SK-N-MC (cell line): Measurements from ENCODE around the gene BAHCC1.

Experiments used
- DNase-seq: peaks from one replicate; pipeline ENCODE4 v3.0.0-alpha.2; 2011; ENCODE audit warnings: low read depth, low spot score
- H3K27ac ChIP-seq: fragments of 200-600 bp; sonication (generic); 2 replicates; pipeline ENCODE4 v1.5.1; 2016; ENCODE audit warnings: mixed run types
- H3K36me3 ChIP-seq: fragments of 200-600 bp; sonication (generic); 2 replicates; pipeline ENCODE4 v1.6.1; 2017; ENCODE audit warnings: antibody characterized with exemption, low read length, mixed read lengths; ENCODE audit not compliant: insufficient read depth
- H3K4me3 ChIP-seq: fragments of 200-600 bp; sonication (generic); 2 replicates; pipeline ENCODE4 v1.5.1; 2016
- H3K9ac ChIP-seq: fragments of 200-600 bp; sonication (generic); 2 replicates; pipeline ENCODE4 v1.8.0; 2017; ENCODE audit warnings: mixed run types, mixed read lengths; ENCODE audit not compliant: insufficient read length
- H3K9me3 ChIP-seq: fragments of 200-600 bp; sonication (generic); 2 replicates; pipeline ENCODE4 v1.6.1; 2017; ENCODE audit warnings: low read depth, mild to moderate bottlenecking, antibody characterized with exemption, low read length, moderate library complexity, mixed read lengths
- EZH2 ChIP-seq: fragments of 200-600 bp; sonication (generic); IDR thresholded peaks from one replicate; pipeline ENCODE4 v1.6.1; 2017; ENCODE audit warnings: antibody characterized with exemption
- FOXP2 ChIP-seq: optimal IDR thresholded peaks from 2 replicates; pipeline ENCODE3; 2011; ENCODE audit warnings: mild to moderate bottlenecking, moderate library complexity; ENCODE audit not compliant: insufficient read depth; ENCODE audit errors: extremely low read length, control extremely low read depth
- POLR2AphosphoS5 ChIP-seq: IDR thresholded peaks from 2 replicates; pipeline ENCODE4 v1.6.1; 2012; ENCODE audit warnings: mild to moderate bottlenecking, low read depth, low read length, borderline replicate concordance

Gene BAHCC1

DNA sequence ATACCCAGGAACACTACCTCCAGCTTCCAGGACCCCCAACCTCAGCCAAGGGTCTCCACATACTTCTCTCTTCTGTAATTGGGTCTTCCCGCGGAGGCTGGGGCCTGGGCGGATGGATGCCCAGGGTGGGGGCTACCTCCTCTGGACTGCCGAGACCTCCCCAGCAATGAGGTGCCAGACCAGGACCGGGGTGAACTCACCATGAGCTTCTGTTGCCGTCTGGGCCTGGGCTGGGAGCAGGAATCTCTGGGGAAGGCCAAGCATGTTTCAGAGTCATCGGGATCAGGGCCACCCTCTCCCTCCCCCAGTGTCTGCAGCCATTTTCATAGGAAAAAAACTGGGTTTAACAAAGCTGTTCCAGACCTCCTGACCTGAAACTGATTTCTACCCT lies 10.3 kb upstream of the BAHCC1 start:
- no peaks in the 10 kb centered on the region for H3K9me3 ChIP-seq
- DNase-seq, result no peak
- H3K4me3 ChIP-seq, result no peak overlapping the region
- no peak overlapping the region for H3K9ac ChIP-seq
- H3K36me3 ChIP-seq, result no peaks in the 10 kb centered on the region
- TF ChIP-seq EZH2 (no peak), POLR2AphosphoS5 (no peak), FOXP2 (no peak)
- H3K27ac ChIP-seq, result no peak overlapping the region

DNA sequence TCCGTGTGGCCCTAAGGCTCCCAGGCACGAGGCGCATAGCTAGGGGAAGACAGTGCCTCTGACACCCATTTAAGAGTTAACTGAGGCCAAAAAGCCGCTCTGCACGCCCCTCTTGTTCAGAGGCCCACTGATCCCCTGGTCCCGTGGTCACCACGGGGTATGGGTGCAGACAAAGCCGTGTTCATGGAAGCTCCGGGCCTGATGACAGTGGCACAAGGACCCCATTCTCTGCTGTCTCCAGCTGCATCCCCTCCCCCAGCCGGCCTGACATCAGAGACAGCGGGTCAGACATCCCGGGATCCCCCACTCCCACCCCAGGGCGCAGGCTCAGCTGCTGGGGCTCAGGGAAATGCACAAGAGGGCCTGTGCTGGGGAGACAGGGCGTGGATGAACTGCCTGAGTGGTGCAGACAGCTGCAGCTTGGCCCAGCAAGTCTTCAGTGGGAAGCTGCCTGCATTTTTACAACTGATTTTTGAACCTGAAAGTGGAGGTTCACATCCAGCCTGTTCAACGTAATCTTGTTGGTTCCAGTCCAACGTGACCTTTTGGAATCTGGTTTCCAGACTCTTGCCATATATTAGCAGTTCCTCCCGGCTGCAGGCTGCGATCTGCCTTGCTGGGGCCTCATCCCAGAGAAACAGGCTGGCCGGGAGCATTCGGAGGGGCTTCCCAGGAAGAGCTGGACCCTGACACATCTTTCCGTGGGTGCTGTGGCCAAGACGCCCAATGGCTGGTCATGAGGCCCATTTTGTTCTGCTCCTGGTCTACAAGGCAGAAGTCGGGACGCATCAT lies 9.7 kb upstream of the BAHCC1 start:
- Histone ChIP-seq H3K4me3 (no peak overlapping the region), H3K36me3 (no peaks in the 10 kb centered on the region), H3K9ac (peak overlapping the region; percentile 19), H3K9me3 (no peaks in the 10 kb centered on the region), H3K27ac (peak overlapping the region; percentile 21; the same call in 1 of the 2 replicates)
- DNase-seq, result no peak
- TF ChIP-seq EZH2, result no peak
- no peak for TF ChIP-seq FOXP2
- TF ChIP-seq POLR2AphosphoS5, result no peak

DNA sequence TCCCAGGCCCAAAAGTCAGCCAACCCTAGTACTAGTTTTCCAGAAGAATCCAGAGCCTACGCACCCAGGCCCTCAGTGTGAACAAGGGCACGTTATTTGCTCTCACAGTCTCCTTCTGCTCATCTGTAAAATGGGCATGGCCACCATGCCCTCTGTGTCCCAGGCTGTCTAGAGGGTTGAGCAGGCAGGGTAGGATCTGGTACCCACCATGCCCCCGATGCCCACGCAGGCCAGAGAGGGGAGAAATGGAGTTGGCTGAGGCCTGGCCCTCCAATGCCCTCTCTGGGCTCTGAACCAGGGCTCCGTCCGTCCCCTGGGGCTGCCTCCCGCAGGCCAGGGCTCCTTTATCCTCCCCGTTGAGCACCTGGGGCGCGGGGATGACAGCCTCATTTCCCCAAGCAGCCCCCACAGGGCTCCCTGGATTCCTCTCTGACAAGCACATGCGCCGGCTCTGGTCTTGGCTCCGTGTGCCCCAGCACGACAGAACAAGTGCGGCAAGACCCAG lies 9.1 kb upstream of the BAHCC1 start:
- DNase-seq, result no peak
- TF ChIP-seq FOXP2 (no peak), POLR2AphosphoS5 (no peak), EZH2 (no peak)
- peak overlapping the region; percentile 95; the same call in 1 of the 2 replicates for H3K27ac ChIP-seq
- no peaks in the 10 kb centered on the region for H3K9me3 ChIP-seq
- peak overlapping the region; percentile 90 for H3K9ac ChIP-seq
- peak overlapping the region; percentile 87 for H3K4me3 ChIP-seq
- no peaks in the 10 kb centered on the region for H3K36me3 ChIP-seq

DNA sequence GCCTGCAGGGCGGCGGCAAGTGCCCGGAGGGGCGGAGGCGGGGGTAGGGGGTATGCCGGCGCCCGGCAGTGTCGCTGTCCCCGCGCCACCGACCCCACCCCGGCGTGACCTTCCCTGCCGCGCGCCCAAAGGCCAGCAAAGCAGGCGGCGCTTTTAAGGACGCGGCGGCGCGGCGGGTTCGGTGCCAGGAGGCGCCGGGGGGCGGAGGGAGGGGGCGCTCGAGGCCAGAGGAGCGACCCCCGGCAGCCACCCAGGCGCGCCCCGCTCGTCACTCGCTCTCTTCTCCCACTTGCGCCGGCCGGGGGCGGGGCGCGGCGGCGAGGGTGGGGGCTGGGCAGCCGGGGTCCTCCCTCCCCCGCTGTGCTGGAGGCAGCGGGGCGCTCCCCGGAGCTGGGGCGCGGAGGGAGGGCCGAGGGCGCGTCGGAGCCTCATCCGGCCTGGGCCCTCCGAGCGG lies 8.6 kb upstream of the BAHCC1 start:
- Histone ChIP-seq H3K9ac (peak overlapping the region; percentile 90), H3K4me3 (peak overlapping the region; percentile 87), H3K36me3 (no peaks in the 10 kb centered on the region), H3K9me3 (no peaks in the 10 kb centered on the region), H3K27ac (peak overlapping the region; percentile 95)
- TF ChIP-seq FOXP2 (no peak), POLR2AphosphoS5 (no peak), EZH2 (no peak)
- DNase-seq, result no peak

DNA sequence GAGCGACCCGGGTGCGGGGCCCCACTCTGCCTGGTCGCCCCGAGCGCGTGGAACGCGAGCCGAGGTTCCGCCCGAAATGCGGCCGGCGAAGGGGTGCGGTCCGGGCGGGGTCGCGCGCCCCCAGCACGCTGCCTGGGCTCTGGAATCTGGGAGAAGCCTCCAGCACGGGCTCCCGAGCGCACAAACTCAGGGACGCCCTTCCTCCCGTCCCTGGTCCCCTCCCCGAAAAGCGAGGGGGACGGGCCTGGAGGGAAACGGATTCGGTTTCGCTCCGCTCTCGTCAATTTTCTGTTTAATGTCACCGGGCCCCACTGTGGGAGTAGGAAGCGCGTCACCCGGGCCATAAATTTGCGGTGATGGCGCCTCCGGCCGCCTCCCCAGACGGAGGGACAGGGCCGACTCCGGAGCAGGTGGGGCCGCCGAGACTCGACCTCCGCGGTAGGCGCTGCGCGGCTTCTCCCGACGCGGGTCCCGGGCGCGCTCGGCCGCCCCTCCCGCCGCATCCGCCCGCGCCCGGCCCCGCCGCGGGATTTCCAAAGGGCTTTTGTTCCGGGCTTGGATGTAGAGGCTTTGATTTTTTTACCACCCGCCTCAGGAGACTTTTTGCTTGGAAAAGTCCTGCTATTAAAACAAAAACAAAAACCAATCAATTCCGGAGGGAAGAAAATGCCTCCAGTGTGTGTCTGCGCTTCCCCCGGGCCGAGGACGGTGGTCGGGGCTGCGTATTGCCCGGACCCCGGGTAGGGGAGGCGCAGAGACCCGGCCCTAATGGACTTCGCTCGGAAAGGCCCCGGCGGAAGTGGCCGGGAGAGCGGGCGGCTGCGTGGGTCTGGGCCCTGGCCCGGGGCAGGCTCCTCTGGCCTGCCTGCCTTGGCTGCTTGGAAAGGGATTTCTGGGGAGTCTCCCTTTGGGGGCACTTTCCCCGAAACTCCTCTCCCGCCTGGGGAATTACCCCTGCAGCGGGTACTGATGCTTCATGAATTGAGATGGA lies 7.9 kb upstream of the BAHCC1 start:
- TF ChIP-seq EZH2 (no peak), POLR2AphosphoS5 (peak; percentile 54)
- H3K9ac ChIP-seq, result peak overlapping the region; percentile 90
- no peaks in the 10 kb centered on the region for H3K9me3 ChIP-seq
- H3K36me3 ChIP-seq, result no peaks in the 10 kb centered on the region
- DNase-seq, result no peak
- peak overlapping the region; percentile 87 for H3K4me3 ChIP-seq
- H3K27ac ChIP-seq, result peak overlapping the region; percentile 95

DNA sequence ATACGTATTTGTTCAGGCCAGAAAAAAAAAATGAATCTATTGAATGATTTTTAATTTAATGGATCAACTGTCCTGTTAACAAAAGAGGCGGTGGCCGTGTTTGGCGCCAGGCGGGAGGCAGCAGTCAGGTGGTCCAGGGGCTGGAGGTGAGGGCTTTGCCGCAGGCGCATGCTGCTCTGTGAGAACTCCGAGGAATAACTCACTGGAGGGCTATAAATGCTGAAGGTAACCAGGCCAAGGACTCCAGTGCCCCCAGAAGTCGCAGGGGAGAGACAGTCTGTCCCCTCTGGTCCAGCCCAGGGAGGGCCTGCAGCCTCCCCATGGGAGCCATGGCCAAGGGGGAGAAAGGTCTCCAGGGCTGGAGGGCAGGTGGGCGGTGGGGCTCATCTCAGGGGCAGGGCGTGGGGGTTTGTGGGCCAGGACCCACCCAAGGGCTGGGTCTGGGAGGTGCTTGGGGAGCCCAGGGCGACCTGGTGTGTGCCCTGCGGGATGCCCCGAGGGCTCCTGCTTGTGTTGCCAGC lies 7.1 kb upstream of the BAHCC1 start:
- Histone ChIP-seq H3K9me3 (no peaks in the 10 kb centered on the region), H3K27ac (peak overlapping the region; percentile 95), H3K9ac (peak overlapping the region; percentile 90), H3K4me3 (peak overlapping the region; percentile 87), H3K36me3 (no peaks in the 10 kb centered on the region)
- no peak for DNase-seq
- TF ChIP-seq FOXP2 (no peak), EZH2 (no peak), POLR2AphosphoS5 (no peak)

DNA sequence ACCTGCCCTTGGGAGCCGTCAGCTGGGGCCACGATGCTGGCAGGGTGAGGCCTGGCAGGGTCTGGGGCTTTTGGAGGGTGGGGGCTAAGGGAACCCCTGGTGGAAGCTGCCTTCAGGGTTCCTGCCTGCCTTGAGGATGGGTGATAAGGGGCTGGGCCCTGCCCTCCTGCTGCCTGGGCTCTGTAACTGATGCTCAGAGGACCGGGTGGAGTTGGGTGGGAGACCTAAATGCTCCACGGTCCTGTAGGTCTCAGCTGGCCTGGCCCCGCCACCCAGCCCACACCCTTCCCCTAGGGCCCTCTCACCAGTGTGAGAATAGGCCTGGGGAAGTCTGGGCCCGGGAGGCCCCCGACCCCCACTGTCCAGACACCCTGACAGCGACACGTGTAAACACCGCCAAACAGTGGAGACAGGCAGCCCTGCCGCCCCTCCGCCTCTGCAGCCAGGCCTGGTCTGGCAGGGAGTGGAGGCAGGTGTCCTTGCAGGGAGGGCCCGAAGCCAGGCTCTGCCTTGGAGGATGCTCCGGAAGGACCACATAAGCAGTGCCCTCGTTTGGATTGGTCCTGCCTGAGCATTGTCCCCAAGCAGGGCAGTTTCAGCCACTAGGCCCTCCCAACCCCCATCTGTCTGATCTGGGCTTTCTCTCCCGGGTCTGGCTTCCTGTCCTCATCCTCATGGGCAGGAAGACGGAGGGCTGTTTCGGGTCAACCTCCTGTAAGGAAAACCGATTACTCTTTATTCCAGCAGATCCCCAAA lies 6.5 kb upstream of the BAHCC1 start:
- no peaks in the 10 kb centered on the region for H3K36me3 ChIP-seq
- H3K4me3 ChIP-seq, result peak overlapping the region; percentile 60
- H3K9me3 ChIP-seq, result no peaks in the 10 kb centered on the region
- H3K9ac ChIP-seq, result peak overlapping the region; percentile 66
- peak overlapping the region; percentile 95 for H3K27ac ChIP-seq
- DNase-seq, result no peak
- TF ChIP-seq EZH2 (no peak), FOXP2 (no peak), POLR2AphosphoS5 (peak; percentile 62)

DNA sequence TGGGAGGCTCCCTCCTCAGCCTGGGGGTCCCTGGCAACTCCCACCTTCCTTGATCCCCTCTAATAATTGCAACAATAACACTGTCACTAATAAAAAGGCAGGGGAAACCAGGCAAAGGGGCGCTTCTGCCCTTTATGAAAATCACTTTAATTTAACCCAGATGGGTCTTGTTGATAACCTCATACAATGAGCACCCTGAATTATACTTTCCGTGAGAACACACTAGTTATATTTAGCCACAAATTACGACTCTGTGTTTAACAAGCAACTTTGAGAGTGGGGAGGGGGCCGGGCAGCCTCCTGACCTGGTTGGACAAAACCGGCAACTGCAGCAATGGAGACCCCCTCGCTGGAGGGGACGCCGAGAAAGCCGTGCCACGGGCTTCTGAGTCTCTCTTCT lies 5.7 kb upstream of the BAHCC1 start:
- Histone ChIP-seq H3K36me3 (no peaks in the 10 kb centered on the region), H3K9ac (peak overlapping the region; percentile 66), H3K27ac (peak overlapping the region; percentile 95), H3K9me3 (no peaks in the 10 kb centered on the region), H3K4me3 (peak overlapping the region; percentile 60)
- TF ChIP-seq EZH2 (no peak), POLR2AphosphoS5 (no peak; the same call in 1 of the 2 replicates), FOXP2 (no peak)
- no peak for DNase-seq
